Astrocyte (in vitro differentiated cells and primary cell): ENCODE measurements around the gene LNPK. TPM values are rescaled to one million over a fixed set of nuclear protein-coding genes. Genes with fewer than 3 reads are reported as not detected.

ENCODE experiments used
- DNase-seq: peaks from one replicate; pipeline ENCODE4 v3.0.0-alpha.2; 2010; ENCODE audit warnings: low read depth
- FAIRE-seq: peaks from 2 replicates; lab custom pipeline; 2011; peaks lifted over from hg19 to GRCh38; lab: Jason Lieb, UNC
- H2AFZ ChIP-seq: 2 replicates; pipeline ENCODE4 v1.6.0; 2012; ENCODE audit warnings: low read depth, low read length, inconsistent platforms
- H3K27ac ChIP-seq: 2 replicates; pipeline ENCODE4 v1.5.1; 2011; ENCODE audit warnings: low read depth, low read length, inconsistent platforms
- H3K27me3 ChIP-seq: 2 replicates; pipeline ENCODE4 v1.6.0; 2011; ENCODE audit warnings: low read length, inconsistent platforms; ENCODE audit not compliant: insufficient read depth
- H3K36me3 ChIP-seq: 2 replicates; pipeline ENCODE4 v1.5.1; 2011; ENCODE audit warnings: low read length, inconsistent platforms; ENCODE audit not compliant: insufficient read depth
- H3K4me1 ChIP-seq: 2 replicates; pipeline ENCODE4 v1.5.1; 2011; ENCODE audit warnings: low read length, inconsistent platforms; ENCODE audit not compliant: insufficient read depth
- H3K4me2 ChIP-seq: 2 replicates; pipeline ENCODE4 v1.6.0; 2012; ENCODE audit warnings: low read length, inconsistent platforms
- H3K4me3 ChIP-seq: 2 replicates; pipeline ENCODE4 v1.5.1; 2011; ENCODE audit warnings: low read depth, mild to moderate bottlenecking, low read length, inconsistent platforms; ENCODE audit not compliant: insufficient read depth
- H3K79me2 ChIP-seq: 2 replicates; pipeline ENCODE4 v1.6.0; 2012; ENCODE audit warnings: mild to moderate bottlenecking, low read length, inconsistent platforms; ENCODE audit not compliant: insufficient read depth
- H3K9ac ChIP-seq: 2 replicates; pipeline ENCODE4 v1.6.0; 2012; ENCODE audit warnings: mild to moderate bottlenecking, low read length, inconsistent platforms
- H3K9me3 ChIP-seq: 2 replicates; pipeline ENCODE4 v1.5.1; 2012; ENCODE audit warnings: low read depth, mild to moderate bottlenecking, low read length, inconsistent platforms; ENCODE audit not compliant: insufficient read depth
- H4K20me1 ChIP-seq: 2 replicates; pipeline ENCODE4 v1.6.0; 2012; ENCODE audit warnings: low read length, inconsistent platforms; ENCODE audit not compliant: insufficient read depth
- H3K27ac Mint-ChIP-seq: one replicate; pipeline ENCODE4 v1.8.0; 2021; ENCODE audit warnings: mild to moderate bottlenecking, mixed read lengths; ENCODE audit not compliant: unreplicated experiment
- H3K27me3 Mint-ChIP-seq: one replicate; pipeline ENCODE4 v1.8.0; 2021; ENCODE audit warnings: low read depth, mixed read lengths; ENCODE audit not compliant: unreplicated experiment
- H3K36me3 Mint-ChIP-seq: one replicate; pipeline ENCODE4 v1.8.0; 2021; ENCODE audit warnings: low read depth, mixed read lengths; ENCODE audit not compliant: unreplicated experiment
- H3K4me1 Mint-ChIP-seq: one replicate; pipeline ENCODE4 v1.8.0; 2021; ENCODE audit warnings: low read depth, mixed read lengths; ENCODE audit not compliant: unreplicated experiment
- H3K4me3 Mint-ChIP-seq: one replicate; pipeline ENCODE4 v1.8.0; 2021; ENCODE audit warnings: mild to moderate bottlenecking, moderate library complexity, mixed read lengths; ENCODE audit not compliant: unreplicated experiment
- H3K9me3 Mint-ChIP-seq: one replicate; pipeline ENCODE4 v1.8.0; 2021; ENCODE audit warnings: mild to moderate bottlenecking, mixed read lengths; ENCODE audit not compliant: unreplicated experiment
- EZH2 ChIP-seq: IDR thresholded peaks from 2 replicates; pipeline ENCODE4 v1.6.1; 2012; ENCODE audit warnings: mild to moderate bottlenecking, low read length, inconsistent platforms; ENCODE audit not compliant: insufficient read depth
- total RNA-seq: library from RNA; stranded (reverse); gene quantifications from 2 replicates; pipeline ENCODE4 v1.2.1, GENCODE V29; 2021
- TF ChIP-seq, protein P1 (sequence below): IDR thresholded peaks from 2 replicates; pipeline ENCODE4 v1.5.1; 2011; ENCODE audit warnings: low read depth, mild to moderate bottlenecking, inconsistent platforms, low read length, moderate library complexity; ENCODE audit not compliant: insufficient read depth

LNPK gene
- total RNA-seq, 1 donor from 2014 or later, result 34.8 TPM

GRCh38 chr2:175879679-175880078, 122.4 kb downstream of the LNPK start:
- FAIRE-seq (no peak), DNase-seq (no peak)
- Histone ChIP-seq H2AFZ (no peak overlapping the region), H3K4me2 (no peak overlapping the region), H4K20me1 (no peaks in the 10 kb centered on the region), H3K4me1 (no peaks in the 10 kb centered on the region), H3K27me3 (no peaks in the 10 kb centered on the region), H3K36me3 (no peaks in the 10 kb centered on the region), H3K79me2 (no peaks in the 10 kb centered on the region), H3K9me3 (no peaks in the 10 kb centered on the region), H3K4me3 (no peak overlapping the region), H3K27ac (no peak overlapping the region), H3K9ac (no peak overlapping the region)
- TF ChIP-seq, protein P1, sequence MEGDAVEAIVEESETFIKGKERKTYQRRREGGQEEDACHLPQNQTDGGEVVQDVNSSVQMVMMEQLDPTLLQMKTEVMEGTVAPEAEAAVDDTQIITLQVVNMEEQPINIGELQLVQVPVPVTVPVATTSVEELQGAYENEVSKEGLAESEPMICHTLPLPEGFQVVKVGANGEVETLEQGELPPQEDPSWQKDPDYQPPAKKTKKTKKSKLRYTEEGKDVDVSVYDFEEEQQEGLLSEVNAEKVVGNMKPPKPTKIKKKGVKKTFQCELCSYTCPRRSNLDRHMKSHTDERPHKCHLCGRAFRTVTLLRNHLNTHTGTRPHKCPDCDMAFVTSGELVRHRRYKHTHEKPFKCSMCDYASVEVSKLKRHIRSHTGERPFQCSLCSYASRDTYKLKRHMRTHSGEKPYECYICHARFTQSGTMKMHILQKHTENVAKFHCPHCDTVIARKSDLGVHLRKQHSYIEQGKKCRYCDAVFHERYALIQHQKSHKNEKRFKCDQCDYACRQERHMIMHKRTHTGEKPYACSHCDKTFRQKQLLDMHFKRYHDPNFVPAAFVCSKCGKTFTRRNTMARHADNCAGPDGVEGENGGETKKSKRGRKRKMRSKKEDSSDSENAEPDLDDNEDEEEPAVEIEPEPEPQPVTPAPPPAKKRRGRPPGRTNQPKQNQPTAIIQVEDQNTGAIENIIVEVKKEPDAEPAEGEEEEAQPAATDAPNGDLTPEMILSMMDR, result no peak
- Mint-ChIP-seq H3K36me3 (no peaks in the 10 kb centered on the region), H3K9me3 (no peaks in the 10 kb centered on the region), H3K4me3 (no peak overlapping the region), H3K27me3 (no peaks in the 10 kb centered on the region), H3K27ac (no peak overlapping the region), H3K4me1 (no peaks in the 10 kb centered on the region)

DNA sequence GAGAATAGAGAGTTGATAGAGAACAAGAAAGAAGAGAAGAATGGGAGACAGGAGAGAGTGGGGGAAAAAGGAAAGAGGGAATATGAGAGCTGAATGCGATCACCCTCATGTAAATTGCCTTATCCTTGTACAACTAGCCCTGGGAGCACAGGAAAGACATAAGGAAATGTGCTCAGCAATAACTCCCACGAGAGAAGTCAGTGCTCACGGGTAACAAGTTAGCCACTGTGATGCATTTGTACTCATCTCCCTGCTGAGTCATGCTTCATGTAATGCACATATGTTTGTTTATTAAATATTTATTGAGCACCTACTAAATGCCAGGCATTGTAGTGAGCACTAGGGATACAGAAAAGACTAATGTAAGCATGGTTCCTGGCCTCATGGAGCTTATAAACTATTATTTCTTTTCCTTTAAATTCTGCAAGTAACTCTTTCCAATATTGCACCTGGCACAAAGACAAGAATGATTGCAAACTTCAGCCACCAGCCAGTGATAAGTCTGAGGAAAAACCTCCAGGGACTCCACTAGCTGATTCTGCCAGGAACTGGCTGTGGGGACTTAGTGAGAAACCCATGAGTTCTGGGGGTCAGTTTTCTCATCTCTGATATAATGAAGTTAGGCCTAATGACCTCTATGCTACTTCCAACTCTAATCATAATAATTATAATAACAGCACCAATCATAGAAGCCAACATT, 124.1 kb downstream of the LNPK start:
- no peak for FAIRE-seq
- TF ChIP-seq EZH2, result no peak
- TF ChIP-seq, protein P1, result no peak

GRCh38 chr2:175874291-175874690, 127.8 kb downstream of the LNPK start:
- Histone ChIP-seq H3K4me2 (no peak overlapping the region), H3K27ac (no peak overlapping the region), H3K9me3 (no peaks in the 10 kb centered on the region), H3K79me2 (no peaks in the 10 kb centered on the region), H3K27me3 (no peaks in the 10 kb centered on the region), H3K9ac (no peak overlapping the region), H4K20me1 (no peaks in the 10 kb centered on the region), H3K4me1 (peaks cover 11% of the 10 kb centered on the region), H2AFZ (no peak overlapping the region), H3K4me3 (no peak overlapping the region), H3K36me3 (no peaks in the 10 kb centered on the region)
- Mint-ChIP-seq H3K4me1 (no peaks in the 10 kb centered on the region), H3K27me3 (peaks cover 4% of the 10 kb centered on the region), H3K27ac (no peak overlapping the region), H3K9me3 (peaks cover under 1% of the 10 kb centered on the region), H3K4me3 (no peak overlapping the region), H3K36me3 (no peaks in the 10 kb centered on the region)
- TF ChIP-seq, protein P1, result no peak
- TF ChIP-seq EZH2, result no peak
- DNase-seq (no peak), FAIRE-seq (no peak)

More for the DNA sequence above, 124.1 kb downstream of the LNPK start:
- H2AFZ ChIP-seq, result no peak overlapping the region
- H3K4me3 ChIP-seq, result no peak overlapping the region
- no peaks in the 10 kb centered on the region for H3K27me3 Mint-ChIP-seq
- peak; percentile 6 for DNase-seq
- H3K79me2 ChIP-seq, result no peaks in the 10 kb centered on the region
- H3K27ac Mint-ChIP-seq, result no peak overlapping the region
- H3K4me3 Mint-ChIP-seq, result no peak overlapping the region
- H3K27ac ChIP-seq, result no peak overlapping the region
- H3K4me1 Mint-ChIP-seq, result no peaks in the 10 kb centered on the region
- H4K20me1 ChIP-seq, result no peaks in the 10 kb centered on the region
- H3K9me3 Mint-ChIP-seq, result no peaks in the 10 kb centered on the region
- H3K36me3 ChIP-seq, result no peaks in the 10 kb centered on the region
- no peaks in the 10 kb centered on the region for H3K27me3 ChIP-seq
- no peak overlapping the region for H3K4me2 ChIP-seq
- no peak overlapping the region for H3K9ac ChIP-seq
- H3K9me3 ChIP-seq, result no peaks in the 10 kb centered on the region
- H3K4me1 ChIP-seq, result peaks cover 3% of the 10 kb centered on the region
- no peaks in the 10 kb centered on the region for H3K36me3 Mint-ChIP-seq
